ENCODE results near the gene LPP.

DNA sequence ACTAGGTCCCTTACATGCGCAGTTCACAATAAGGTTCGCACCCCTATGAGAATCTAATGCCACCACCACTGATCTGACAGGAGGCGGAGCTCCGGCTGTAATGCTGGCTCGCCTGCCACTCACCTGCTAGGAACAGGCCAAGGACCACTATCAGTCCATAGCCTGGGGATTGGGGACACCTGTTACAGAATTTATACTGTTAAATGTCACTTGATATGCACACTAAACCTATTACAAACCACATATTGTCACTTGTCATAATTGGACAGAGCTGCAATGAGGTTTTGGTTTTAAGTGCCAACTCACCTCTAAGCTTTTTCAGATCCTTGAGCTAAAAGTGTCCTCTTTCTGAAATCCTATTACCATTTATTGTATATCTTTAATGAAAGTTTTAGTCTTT lies 509.9 kb downstream of the LPP start:
- no peak for TF ChIP-seq BHLHE40 (IDR thresholded peaks at IDR 0.05; ENCODE audit: borderline replicate concordance)
- no peak for TF ChIP-seq FOXM1 (IDR thresholded peaks at IDR 0.05; ENCODE audit: borderline replicate concordance)
- TF ChIP-seq CTBP1 (IDR thresholded peaks at IDR 0.05; ENCODE audit: borderline replicate concordance) = no peak
- TF ChIP-seq SUZ12 (IDR thresholded peaks at IDR 0.05) = no peak
- no peak for TF ChIP-seq ZNF384 (IDR thresholded peaks at IDR 0.05)
- TF ChIP-seq SP1 (IDR thresholded peaks at IDR 0.05) = no peak
- TF ChIP-seq ELF4 (IDR thresholded peaks at IDR 0.05) = no peak
- no peak for TF ChIP-seq FOXK2 (IDR thresholded peaks at IDR 0.05)
- TF ChIP-seq LEF1 (IDR thresholded peaks at IDR 0.05; ENCODE audit: borderline replicate concordance) = no peak
- no peak for TF ChIP-seq FOXA1 (IDR thresholded peaks at IDR 0.05)
- TF ChIP-seq L3MBTL2 (conservative IDR thresholded peaks at IDR 0.05) = no peak
- TF ChIP-seq HDGF (IDR thresholded peaks at IDR 0.05; ENCODE audit: borderline replicate concordance) = no peak
